SJCRH30 (cell line): ENCODE data around the gene TRPV3. TPM values are rescaled to one million over a fixed set of nuclear protein-coding genes. Genes with fewer than 3 reads are reported as not detected.
"Not testable (repeated sequence)": the region's sequence is repeated elsewhere in the genome, so short reads cannot be mapped to it uniquely, and the experiment has no call there.

Source experiments
- DNase-seq, 2 experiments: peaks; one replicate each; pipeline ENCODE4 v3.0.0-alpha.2; 2015 to 2020
- H3K27ac ChIP-seq: fragments of 250-450 bp; sonication (Bioruptor Pico); 2 replicates; pipeline ENCODE4 v1.5.1; 2020; ENCODE audit warnings: mild to moderate bottlenecking, moderate library complexity
- H3K27me3 ChIP-seq: fragments of 250-450 bp; sonication (Bioruptor Pico); 2 replicates; pipeline ENCODE4 v1.5.1; 2020; ENCODE audit warnings: mild to moderate bottlenecking, moderate library complexity
- H3K36me3 ChIP-seq: fragments of 250-450 bp; sonication (Bioruptor Pico); 2 replicates; pipeline ENCODE4 v1.5.1; 2020; ENCODE audit warnings: mild to moderate bottlenecking, moderate library complexity
- H3K4me1 ChIP-seq: fragments of 250-450 bp; sonication (Bioruptor Pico); 2 replicates; pipeline ENCODE4 v1.5.1; 2020; ENCODE audit warnings: mild to moderate bottlenecking, moderate library complexity
- H3K4me3 ChIP-seq: fragments of 250-450 bp; sonication (Bioruptor Pico); 2 replicates; pipeline ENCODE4 v1.5.1; 2020; ENCODE audit warnings: mild to moderate bottlenecking, moderate library complexity
- H3K9me3 ChIP-seq: fragments of 250-450 bp; sonication (Bioruptor Pico); replicated peaks from 2 replicates; pipeline ENCODE4 v1.5.1; 2020; ENCODE audit warnings: mild to moderate bottlenecking, moderate library complexity
- total RNA-seq: library from RNA; depleted of rRNA; stranded (reverse); fragments of >200 nt; shearing (Covaris generic); gene quantifications from 2 replicates; pipeline ENCODE4 v1.2.3, GENCODE V29; 2014

Gene TRPV3
- total RNA-seq, 1 experiment from 2014 or later = 1.6 TPM

- no peak overlapping the region for H3K4me3 ChIP-seq
- H3K36me3 ChIP-seq = no peaks in the 10 kb centered on the region
- no peaks in the 10 kb centered on the region for H3K27me3 ChIP-seq
- peak overlapping the region; percentile 54 for H3K27ac ChIP-seq
- peaks cover 13% of the 10 kb centered on the region for H3K4me1 ChIP-seq
- no peak for DNase-seq
- H3K9me3 ChIP-seq = no peaks in the 10 kb centered on the region
Observed at GRCh38 chr17:3589784-3590183, 32.2 kb upstream of the TRPV3 start.

- no peak for DNase-seq
- H3K4me3 ChIP-seq = no peak overlapping the region
- H3K9me3 ChIP-seq = no peaks in the 10 kb centered on the region
- peaks cover 8% of the 10 kb centered on the region for H3K4me1 ChIP-seq
- H3K27me3 ChIP-seq = no peaks in the 10 kb centered on the region
- H3K36me3 ChIP-seq = no peaks in the 10 kb centered on the region
- no peak overlapping the region for H3K27ac ChIP-seq
Observed at GRCh38 chr17:3585826-3586225, 28.2 kb upstream of the TRPV3 start.

- H3K27me3 ChIP-seq = no peaks in the 10 kb centered on the region
- no peaks in the 10 kb centered on the region for H3K9me3 ChIP-seq
- H3K27ac ChIP-seq = no peak overlapping the region
- no peak for DNase-seq
- no peak overlapping the region for H3K4me3 ChIP-seq
- no peaks in the 10 kb centered on the region for H3K36me3 ChIP-seq
- H3K4me1 ChIP-seq = no peaks in the 10 kb centered on the region
Observed at GRCh38 chr17:3583456-3583855, 25.8 kb upstream of the TRPV3 start.

- no peak overlapping the region for H3K4me3 ChIP-seq
- H3K9me3 ChIP-seq = no peaks in the 10 kb centered on the region
- no peaks in the 10 kb centered on the region for H3K27me3 ChIP-seq
- no peak overlapping the region for H3K27ac ChIP-seq
- no peaks in the 10 kb centered on the region for H3K36me3 ChIP-seq
- no peak for DNase-seq
- no peaks in the 10 kb centered on the region for H3K4me1 ChIP-seq
Observed at GRCh38 chr17:3582915-3583314, 25.3 kb upstream of the TRPV3 start.

GRCh38 chr17:3578667-3579066 is 21.1 kb upstream of the TRPV3 start:
- not testable (repeated sequence) for H3K36me3 ChIP-seq, H3K27ac ChIP-seq, H3K4me1 ChIP-seq, H3K27me3 ChIP-seq, H3K9me3 ChIP-seq, H3K4me3 ChIP-seq, DNase-seq

- Histone ChIP-seq H3K27me3 (no peaks in the 10 kb centered on the region), H3K4me1 (no peaks in the 10 kb centered on the region), H3K36me3 (no peaks in the 10 kb centered on the region), H3K27ac (no peak overlapping the region), H3K9me3 (no peaks in the 10 kb centered on the region), H3K4me3 (no peak overlapping the region)
- DNase-seq = no peak
Observed at GRCh38 chr17:3576970-3577369, 19.4 kb upstream of the TRPV3 start.

GRCh38 chr17:3575511-3575910 is 17.9 kb upstream of the TRPV3 start:
- DNase-seq = no peak
- H3K9me3 ChIP-seq = no peaks in the 10 kb centered on the region
- H3K27ac ChIP-seq = no peak overlapping the region
- no peaks in the 10 kb centered on the region for H3K36me3 ChIP-seq
- no peak overlapping the region for H3K4me3 ChIP-seq
- H3K27me3 ChIP-seq = no peaks in the 10 kb centered on the region
- no peaks in the 10 kb centered on the region for H3K4me1 ChIP-seq

GRCh38 chr17:3574231-3574630 is 16.6 kb upstream of the TRPV3 start:
- H3K4me1 ChIP-seq = no peaks in the 10 kb centered on the region
- DNase-seq = no peak
- no peak overlapping the region for H3K4me3 ChIP-seq
- no peaks in the 10 kb centered on the region for H3K27me3 ChIP-seq
- no peaks in the 10 kb centered on the region for H3K9me3 ChIP-seq
- no peak overlapping the region for H3K27ac ChIP-seq
- no peaks in the 10 kb centered on the region for H3K36me3 ChIP-seq

- no peaks in the 10 kb centered on the region for H3K9me3 ChIP-seq
- H3K27ac ChIP-seq = no peak overlapping the region
- no peaks in the 10 kb centered on the region for H3K4me1 ChIP-seq
- no peaks in the 10 kb centered on the region for H3K36me3 ChIP-seq
- H3K4me3 ChIP-seq = no peak overlapping the region
- DNase-seq = no peak
- no peaks in the 10 kb centered on the region for H3K27me3 ChIP-seq
Observed at GRCh38 chr17:3573246-3574100, 15.9 kb upstream of the TRPV3 start.

GRCh38 chr17:3572231-3572630 is 14.6 kb upstream of the TRPV3 start:
- H3K4me1 ChIP-seq = no peaks in the 10 kb centered on the region
- H3K27me3 ChIP-seq = no peaks in the 10 kb centered on the region
- no peaks in the 10 kb centered on the region for H3K9me3 ChIP-seq
- no peak overlapping the region for H3K27ac ChIP-seq
- no peak for DNase-seq
- no peaks in the 10 kb centered on the region for H3K36me3 ChIP-seq
- H3K4me3 ChIP-seq = no peak overlapping the region

- Histone ChIP-seq H3K36me3 (no peaks in the 10 kb centered on the region), H3K4me1 (no peaks in the 10 kb centered on the region), H3K4me3 (no peak overlapping the region), H3K27me3 (no peaks in the 10 kb centered on the region), H3K27ac (no peak overlapping the region), H3K9me3 (no peaks in the 10 kb centered on the region)
- DNase-seq = no peak
Observed at GRCh38 chr17:3571043-3571900, 13.7 kb upstream of the TRPV3 start.

- no peaks in the 10 kb centered on the region for H3K36me3 ChIP-seq
- no peaks in the 10 kb centered on the region for H3K27me3 ChIP-seq
- no peak for DNase-seq
- no peaks in the 10 kb centered on the region for H3K4me1 ChIP-seq
- no peaks in the 10 kb centered on the region for H3K9me3 ChIP-seq
- H3K4me3 ChIP-seq = no peak overlapping the region
- H3K27ac ChIP-seq = no peak overlapping the region
Observed at GRCh38 chr17:3569534-3570137, 12.0 kb upstream of the TRPV3 start.

- DNase-seq = no peak
- H3K27me3 ChIP-seq = no peaks in the 10 kb centered on the region
- H3K9me3 ChIP-seq = no peaks in the 10 kb centered on the region
- no peaks in the 10 kb centered on the region for H3K4me1 ChIP-seq
- no peaks in the 10 kb centered on the region for H3K36me3 ChIP-seq
- no peak overlapping the region for H3K4me3 ChIP-seq
- no peak overlapping the region for H3K27ac ChIP-seq
Observed at GRCh38 chr17:3566551-3566950, 8.9 kb upstream of the TRPV3 start.

- no peaks in the 10 kb centered on the region for H3K4me1 ChIP-seq
- H3K9me3 ChIP-seq = no peaks in the 10 kb centered on the region
- H3K27me3 ChIP-seq = no peaks in the 10 kb centered on the region
- no peak overlapping the region for H3K27ac ChIP-seq
- no peaks in the 10 kb centered on the region for H3K36me3 ChIP-seq
- DNase-seq = no peak
- H3K4me3 ChIP-seq = no peak overlapping the region
Observed at GRCh38 chr17:3565143-3565542, 7.5 kb upstream of the TRPV3 start.

- not testable (repeated sequence) for H3K36me3 ChIP-seq, H3K27me3 ChIP-seq, H3K4me3 ChIP-seq, H3K4me1 ChIP-seq, DNase-seq, H3K27ac ChIP-seq, H3K9me3 ChIP-seq
Observed at GRCh38 chr17:3564241-3564640, 6.6 kb upstream of the TRPV3 start.
